ENCODE data around the gene AGAP2.
"Not testable (repeated sequence)": the region's sequence is repeated elsewhere in the genome, so short reads cannot be mapped to it uniquely, and the experiment has no call there.

The AGAP2 gene

DNA sequence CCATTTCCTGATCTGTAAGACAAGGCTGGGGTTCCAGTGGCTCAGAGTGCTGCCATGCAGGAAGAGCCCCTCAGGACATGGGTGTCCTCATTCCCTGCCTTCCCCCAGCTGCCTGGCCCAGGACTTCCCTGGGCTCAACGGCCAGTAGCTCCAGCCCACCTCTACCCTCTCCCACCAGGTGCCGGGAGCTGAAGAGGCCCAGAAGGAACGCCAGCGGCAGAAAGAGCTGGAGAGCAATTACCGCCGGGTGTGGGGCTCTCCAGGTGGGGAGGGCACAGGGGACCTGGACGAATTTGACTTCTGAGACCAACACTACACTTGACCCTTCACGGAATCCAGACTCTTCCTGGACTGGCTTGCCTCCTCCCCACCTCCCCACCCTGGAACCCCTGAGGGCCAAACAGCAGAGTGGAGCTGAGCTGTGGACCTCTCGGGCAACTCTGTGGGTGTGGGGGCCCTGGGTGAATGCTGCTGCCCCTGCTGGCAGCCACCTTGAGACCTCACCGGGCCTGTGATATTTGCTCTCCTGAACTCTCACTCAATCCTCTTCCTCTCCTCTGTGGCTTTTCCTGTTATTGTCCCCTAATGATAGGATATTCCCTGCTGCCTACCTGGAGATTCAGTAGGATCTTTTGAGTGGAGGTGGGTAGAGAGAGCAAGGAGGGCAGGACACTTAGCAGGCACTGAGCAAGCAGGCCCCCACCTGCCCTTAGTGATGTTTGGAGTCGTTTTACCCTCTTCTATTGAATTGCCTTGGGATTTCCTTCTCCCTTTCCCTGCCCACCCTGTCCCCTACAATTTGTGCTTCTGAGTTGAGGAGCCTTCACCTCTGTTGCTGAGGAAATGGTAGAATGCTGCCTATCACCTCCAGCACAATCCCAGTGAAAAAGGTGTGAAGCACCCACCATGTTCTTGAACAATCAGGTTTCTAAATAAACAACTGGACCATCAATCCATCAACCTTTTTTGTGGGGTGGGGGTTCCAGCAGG lies 17.6 kb downstream of the AGAP2 start:
- no peak for DNase-seq

DNA sequence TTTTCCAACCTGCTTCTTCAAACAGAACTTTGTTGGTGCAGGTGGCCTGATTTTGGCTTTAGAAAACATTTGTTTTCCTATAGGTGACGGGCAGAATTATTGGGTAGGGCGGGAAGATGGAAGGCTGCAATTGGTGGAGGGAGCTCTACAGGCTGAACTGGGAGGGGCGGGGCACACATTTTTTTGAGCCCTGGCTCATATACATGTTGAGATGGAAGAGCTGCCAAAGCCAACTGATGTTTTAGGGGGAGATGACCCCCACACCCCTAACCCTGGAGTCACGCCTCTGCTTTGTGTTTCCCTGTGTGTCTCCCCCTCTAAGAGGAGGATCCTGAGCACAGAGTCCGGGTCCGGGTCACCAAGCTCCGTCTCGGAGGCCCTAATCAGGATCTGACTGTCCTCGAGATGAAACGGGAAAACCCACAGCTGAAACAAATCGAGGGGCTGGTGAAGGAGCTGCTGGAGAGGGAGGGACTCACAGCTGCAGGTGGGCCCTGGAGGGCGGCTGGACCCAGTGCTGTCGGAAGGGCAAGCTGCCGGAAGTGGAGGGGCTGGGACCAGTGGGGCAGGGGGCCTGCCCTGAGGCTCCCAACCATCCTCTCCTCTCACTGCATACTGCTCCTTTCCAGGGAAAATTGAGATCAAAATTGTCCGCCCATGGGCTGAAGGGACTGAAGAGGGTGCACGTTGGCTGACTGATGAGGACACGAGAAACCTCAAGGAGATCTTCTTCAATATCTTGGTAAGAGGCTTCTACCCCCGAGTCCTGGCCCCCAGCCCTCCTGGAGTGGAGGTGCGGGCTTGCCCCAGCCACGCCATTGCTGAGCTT lies 18.6 kb downstream of the AGAP2 start:
- no peak for DNase-seq

DNA sequence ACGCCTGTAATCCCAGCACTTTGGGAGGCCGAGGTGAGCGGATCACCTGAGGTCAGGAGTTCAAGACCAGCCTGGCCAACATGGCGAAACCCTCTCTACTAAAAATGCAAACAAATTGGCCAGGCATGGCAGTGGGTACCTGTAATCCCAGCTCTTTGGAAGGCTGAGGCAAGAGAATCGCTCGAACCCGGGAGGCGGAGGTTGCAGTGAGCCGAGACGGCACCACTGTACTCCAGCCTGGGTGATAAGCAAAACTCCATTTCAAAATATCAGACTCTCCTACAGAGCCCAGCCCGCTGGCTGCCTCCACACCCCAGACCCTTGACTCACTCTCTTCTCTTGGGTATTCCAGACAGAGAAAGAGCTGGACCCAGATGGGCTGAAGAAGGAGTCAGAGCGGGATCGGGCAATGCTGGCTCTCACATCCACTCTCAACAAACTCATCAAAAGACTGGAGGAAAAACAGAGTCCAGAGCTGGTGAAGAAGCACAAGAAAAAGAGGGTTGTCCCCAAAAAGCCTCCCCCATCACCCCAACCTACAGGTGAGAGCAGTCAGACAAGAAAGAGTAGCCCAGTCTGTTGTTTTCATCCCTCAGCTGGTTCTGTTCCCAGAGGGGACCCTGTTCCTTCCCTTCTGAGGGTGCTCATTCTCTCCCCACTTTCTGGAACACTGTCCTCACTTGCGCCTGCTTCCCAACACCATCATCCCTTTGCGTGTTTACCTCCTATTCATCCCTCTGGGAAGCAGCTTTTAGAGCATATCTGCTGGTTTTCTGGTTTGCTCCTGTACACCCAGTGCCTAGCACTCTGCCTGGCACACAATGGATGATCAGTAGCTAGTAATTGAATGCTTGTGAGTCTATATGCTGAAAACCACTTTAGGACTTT lies 19.7 kb downstream of the AGAP2 start:
- DNase-seq, result no peak

DNA sequence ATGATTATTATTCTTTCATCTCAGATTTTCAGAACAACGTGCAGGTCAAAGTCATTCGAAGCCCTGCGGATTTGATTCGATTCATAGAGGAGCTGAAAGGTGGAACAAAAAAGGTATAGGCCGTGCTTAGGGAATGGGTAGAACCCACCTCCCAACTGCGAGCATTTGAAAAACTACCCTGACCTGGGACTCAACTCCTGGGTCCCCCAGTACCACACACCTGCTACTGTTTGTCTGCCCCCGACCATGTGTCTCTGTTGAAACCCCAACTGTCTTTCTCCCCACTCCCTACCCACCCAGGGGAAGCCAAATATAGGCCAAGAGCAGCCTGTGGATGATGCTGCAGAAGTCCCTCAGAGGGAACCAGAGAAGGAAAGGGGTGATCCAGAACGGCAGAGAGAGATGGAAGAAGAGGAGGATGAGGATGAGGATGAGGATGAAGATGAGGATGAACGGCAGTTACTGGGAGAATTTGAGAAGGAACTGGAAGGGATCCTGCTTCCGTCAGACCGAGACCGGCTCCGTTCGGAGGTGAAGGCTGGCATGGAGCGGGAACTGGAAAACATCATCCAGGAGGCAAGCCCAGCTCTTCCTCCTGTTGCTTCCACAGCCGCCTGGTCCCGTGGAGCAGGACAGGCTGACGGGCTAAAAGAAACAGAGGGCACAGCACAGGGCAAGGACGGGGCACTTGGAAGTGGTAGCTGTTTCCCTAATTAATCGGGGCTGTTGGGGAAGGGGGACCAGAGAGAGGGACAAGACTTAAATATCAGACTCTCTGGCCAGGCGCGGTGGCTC lies 20.5 kb downstream of the AGAP2 start:
- no peak for DNase-seq

DNA sequence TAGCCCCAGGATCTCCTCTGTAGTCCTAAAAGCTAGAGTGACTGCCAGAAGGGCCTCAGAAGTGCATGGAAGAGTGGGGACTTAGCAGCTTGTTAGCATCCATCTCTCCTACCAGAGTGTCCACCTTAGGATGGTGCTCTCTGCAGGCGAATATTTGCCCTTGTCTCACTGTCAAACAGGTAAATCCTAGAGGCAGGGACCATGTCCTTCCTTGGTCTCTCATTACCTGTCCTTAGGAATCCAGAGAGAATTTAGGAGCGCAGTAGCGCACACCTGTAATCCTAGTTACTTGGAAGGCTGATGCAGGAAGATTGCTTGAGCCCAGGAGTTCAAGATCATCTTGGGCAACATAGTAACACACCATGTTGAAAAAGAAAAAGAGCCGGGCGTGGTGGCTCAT lies 21.4 kb downstream of the AGAP2 start:
- DNase-seq, result no peak

DNA sequence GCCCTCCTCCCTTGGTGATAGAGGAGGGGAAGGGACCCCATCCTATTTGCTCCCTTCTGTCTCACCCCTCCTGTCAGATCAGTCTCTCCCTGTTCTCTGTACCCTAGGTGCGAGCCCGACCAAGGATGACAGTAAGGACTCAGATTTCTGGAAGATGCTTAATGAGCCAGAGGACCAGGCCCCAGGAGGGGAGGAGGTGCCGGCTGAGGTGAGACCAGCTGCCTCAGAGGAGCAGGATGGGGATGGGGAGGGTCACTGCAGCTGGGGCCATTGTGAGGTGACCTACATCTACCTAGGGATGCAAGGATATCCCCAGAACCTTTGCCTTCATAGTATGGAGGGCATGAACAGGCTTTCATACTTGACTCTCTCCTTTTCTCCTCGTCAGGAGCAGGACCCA lies 22.2 kb downstream of the AGAP2 start:
- no peak for DNase-seq

DNA sequence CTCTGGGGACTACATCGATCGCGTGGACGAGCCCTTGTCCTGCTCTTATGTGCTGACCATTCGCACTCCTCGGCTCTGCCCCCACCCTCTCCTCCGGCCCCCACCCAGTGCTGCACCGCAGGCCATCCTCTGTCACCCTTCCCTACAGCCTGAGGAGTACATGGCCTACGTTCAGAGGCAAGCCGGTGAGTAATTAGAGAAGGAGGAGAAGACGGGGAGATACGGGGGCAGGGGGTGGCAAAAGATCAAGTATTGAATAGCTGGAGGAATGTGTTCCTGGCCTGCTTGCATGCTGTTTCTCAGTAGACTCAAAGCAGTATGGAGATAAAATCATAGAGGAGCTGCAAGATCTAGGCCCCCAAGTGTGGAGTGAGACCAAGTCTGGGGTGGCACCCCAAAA lies 22.8 kb downstream of the AGAP2 start:
- DNase-seq, result no peak

DNA sequence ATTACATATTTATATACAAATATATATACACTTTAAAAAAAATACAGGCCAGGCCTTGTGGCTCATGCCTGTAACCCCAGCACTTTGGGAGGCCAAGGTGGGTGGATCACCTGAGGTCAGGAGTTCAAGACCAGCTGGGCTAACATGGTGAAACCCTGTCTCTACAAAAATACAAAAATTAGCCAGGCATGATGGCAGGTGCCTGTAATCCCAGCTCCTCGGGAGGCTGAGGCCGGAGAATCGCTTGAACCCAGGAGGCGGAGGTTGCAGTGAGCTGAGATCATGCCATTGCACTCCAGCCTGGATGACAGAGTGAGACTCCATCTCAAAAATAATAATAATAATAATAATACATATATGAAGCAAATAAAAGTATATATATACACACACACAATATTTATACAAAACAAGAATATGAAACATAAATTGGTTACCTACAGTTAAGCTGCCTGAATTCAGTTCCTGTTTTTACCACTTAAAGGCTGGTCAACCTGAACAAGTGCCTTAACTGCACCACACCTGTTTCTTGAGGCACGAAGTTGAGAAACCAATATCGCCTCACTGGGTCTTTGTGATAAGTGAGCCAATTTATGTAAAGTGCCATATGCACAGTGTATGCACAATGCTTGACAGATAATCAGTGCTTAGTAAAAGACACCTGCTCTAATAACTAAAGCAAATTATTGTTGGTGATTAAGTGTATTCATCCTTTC lies 23.4 kb downstream of the AGAP2 start:
- DNase-seq, result not testable (repeated sequence)

DNA sequence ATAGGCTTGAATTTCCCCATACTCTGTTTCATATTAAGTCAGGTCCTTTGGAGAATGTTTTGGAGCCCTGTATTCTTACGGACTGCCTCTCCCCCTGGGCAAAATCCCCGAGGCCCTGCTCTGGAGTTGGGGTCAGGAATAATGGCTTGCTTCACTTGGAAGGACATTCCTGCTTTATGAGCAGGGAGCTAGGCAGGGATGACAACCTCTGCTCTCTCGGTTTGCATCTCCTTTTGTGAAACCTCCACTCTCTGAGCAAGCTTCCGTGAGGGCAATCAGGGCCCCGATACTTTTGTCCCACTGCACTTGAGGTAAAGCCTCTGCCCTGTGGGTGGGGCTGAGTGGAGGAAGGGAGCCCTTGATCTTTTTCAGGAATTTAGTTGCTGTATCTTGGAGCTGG lies 25.3 kb downstream of the AGAP2 start:
- DNase-seq, result no peak

DNA sequence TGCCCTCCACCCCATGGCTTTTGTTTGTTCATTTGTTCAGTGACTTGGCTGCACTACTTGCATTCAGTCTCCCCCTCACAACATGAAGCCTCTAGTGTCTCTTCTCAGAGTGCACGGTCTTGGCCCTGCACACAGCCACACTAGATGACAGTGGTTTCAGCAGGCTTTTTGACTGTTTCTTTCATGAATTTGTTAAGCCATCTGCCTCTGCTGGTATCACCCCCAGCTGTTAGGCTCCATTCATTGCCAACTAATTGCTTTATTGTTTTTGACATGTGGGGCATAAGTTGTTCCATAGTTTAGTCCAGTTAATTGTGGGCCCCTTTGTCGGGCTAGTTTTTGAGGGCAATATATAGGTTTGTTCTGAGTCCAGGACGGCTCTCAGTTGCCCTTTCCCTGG lies 25.8 kb downstream of the AGAP2 start:
- no peak for DNase-seq

DNA sequence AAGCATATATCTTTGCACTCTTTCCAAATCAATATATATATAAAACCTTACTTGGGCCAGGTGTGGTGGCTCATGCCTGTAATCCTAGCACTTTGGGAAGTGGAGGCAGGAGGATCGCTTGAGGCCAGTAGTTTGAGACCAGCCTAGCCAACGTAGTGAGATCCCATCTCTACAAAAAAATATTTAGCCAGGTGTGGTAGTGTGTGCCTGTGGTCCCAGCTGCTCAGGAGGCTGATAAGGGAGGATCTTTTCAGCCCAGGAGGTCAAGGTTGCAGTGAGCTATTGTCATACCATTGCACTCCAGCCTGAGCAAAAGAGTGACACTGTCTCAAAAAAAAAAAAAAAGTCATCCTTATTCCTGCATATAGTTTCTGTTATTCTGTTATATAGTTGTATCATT lies 30.2 kb downstream of the AGAP2 start:
- DNase-seq, result no peak

DNA sequence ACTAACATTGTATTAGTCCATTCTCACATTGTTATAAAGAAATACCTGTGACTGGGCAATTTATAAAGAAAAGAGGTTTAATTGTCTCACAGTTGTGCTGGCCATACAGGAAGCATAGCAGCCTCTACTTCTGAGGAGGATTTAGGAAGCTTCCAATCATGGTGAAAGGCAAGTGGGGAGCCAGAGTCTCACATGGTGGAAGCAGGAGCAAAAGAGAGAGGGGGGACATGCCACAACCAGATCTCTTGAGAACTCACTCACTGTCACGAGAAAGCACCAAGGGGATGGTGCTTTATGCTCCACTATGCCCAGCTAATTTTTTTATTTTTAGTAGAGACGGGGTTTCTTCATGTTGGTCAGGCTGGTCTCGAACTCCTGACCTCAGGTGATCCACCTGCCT lies 31.3 kb downstream of the AGAP2 start:
- no peak for DNase-seq

DNA sequence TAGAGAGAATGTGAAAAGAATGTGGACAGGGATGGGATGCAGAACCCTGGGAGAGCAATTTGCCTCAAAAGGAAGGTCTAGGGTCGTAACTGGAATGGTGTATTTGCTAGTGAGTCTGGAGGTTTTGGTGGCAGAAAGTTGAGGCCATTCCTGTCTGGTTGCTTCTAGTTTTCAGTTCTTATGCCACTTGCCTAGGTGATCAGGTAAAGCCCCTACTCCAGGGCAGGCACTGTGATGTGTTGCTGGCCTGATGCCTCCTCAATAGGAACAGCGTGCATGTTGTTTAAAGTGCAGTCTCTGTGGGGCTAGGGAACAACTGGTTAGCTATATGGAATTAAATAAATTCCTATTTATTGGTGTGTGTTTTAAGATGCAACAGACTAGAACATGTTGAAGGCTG lies 38.2 kb downstream of the AGAP2 start:
- no peak for DNase-seq

DNA sequence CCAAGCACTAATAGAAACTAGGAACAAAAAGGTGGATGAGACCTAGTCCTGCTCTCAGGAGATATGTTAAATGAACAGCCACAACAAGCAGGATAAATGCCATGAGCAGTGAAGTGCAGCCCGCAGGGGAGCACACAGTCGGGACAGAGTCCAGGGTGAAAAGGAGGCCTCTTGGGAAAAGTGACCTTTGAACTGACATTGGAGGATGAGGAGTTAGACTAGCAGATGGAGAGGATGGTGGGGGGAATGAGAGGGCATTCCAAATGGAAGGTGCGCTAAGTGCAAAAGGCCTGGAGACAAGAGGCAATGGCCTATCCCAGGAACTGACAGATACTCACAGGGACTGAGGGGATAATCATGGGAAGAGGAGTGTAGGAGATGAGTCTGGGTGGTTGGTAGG lies 40.1 kb downstream of the AGAP2 start:
- no peak for DNase-seq

DNA sequence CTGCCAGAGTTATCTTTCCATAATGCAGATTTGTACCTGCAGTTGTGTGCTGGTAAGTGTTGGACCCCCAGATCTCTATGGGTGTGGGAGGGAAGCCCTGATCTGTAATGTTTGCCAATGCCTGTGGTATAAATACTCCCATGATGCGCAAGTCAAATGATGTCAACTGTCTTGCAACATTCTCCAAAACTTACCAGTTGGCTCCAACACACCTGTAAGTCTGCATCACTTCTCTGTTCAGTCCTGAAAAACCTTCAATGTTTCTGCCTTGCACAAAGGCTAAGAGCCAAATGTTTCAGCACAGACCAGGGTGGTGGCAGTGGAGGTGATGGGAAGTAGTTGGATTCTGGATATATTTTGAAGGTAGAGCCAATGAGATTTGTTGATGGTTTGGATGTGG lies 41.5 kb downstream of the AGAP2 start:
- DNase-seq, result no peak

DNA sequence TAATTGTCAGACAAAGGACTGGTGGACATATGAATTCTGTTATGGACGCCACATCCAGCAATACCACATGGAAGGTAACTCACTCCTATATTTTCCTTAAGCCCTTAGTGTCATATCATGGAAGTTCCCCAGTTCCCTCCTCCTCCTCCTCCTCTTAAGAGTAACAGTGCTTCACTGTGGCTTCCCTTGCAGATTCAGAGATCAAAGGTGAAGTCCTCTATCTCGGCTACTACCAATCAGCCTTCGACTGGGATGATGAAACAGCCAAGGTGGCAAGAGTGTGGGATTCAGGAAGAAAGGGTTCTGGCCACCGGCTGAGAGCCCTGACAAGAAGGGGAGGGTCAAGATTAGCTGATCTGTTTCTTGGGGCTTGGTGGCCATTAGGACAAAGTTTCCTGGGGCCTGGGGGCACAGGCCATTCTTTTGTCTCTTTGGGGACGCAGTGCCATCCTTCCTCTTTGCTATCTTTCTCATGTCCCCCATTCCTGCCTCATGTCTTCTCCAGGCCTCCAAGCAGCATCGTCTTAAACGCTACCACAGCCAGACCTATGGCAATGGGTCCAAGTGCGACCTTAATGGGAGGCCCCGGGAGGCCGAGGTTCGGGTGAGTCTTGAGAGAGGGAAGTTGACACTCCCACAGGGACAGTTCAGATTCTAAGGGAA lies 42.6 kb downstream of the AGAP2 start:
- DNase-seq, result no peak

DNA sequence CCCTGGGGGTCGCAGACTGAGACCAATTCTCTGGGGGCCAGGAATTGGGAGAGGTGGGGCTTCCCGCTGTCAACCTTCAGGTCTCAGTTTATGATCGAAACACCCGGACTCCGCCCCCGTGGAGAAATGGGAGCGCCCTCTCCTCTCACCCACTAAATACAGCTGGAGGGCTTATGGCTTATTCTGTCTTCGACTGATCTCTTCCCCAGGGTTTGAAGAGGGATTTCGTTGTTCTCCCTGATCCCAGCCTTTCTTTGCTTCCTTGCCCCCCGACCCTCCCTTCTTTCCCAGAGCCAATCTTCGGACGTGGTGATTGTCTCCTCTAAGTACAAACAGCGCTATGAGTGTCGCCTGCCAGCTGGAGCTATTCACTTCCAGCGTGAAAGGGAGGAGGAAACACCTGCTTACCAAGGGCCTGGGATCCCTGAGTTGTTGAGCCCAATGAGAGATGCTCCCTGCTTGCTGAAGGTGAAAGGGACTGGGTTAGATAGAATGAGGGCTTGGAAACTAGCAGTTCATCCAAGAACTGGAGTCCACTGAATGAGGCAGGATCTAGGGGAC lies 44.0 kb downstream of the AGAP2 start:
- no peak for DNase-seq

DNA sequence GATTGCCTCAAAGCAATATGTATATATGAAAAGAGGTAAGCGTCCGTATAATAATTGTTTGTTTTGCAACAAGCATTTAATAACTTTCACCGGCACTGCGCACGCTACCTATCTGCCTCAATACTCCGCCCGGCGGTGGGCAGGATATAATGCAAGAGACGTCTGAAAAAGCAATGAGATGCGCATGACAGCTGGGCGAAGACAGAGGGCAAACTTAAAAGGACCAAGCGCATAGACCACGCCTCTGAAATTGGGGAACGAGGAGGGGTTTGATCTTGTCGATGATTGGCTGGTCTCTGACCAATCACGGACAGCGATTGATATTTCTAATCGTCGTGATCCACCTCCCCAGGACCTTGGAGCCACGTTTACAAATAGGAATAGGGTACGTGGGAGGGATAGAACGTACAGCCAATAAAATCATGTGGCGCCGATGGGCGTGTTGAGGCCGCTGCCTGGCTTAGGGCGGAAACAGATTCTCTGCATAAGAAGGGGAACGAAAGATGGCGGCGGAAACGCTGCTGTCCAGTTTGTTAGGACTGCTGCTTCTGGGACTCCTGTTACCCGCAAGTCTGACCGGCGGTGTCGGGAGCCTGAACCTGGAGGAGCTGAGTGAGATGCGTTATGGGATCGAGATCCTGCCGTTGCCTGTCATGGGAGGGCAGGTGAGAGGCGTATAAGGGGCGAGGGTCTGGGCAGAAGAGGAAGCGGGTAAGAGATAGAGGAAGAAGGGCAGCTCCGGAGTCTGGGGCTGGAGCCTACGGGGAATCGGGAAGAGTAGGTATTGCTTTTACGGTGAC lies 44.7 kb downstream of the AGAP2 start, which contains the start of gene OS9:
TSS of gene OS9 (plus strand) at position 474 of the 800 bp plus-strand sequence. CDS start at position 504, 30 bp downstream.
- DNase-seq, result peak; percentile 99

DNA sequence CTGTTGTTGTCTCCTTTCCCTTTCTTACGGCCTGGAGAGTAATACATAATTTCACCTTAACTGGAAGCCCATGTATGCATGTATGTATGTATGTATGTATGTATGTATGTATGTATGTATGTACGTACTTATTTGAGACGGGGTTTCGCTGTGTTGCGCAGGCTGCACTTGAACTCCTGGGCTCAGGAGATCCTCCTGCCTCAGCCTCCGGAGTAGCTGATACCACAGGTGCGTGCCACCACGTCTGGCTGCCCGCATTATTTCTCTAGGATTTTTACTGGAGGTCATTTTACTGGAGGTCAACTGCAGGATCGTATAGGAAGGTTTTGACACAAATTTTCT lies 45.3 kb downstream of the AGAP2 start:
- DNase-seq, result no peak

DNA sequence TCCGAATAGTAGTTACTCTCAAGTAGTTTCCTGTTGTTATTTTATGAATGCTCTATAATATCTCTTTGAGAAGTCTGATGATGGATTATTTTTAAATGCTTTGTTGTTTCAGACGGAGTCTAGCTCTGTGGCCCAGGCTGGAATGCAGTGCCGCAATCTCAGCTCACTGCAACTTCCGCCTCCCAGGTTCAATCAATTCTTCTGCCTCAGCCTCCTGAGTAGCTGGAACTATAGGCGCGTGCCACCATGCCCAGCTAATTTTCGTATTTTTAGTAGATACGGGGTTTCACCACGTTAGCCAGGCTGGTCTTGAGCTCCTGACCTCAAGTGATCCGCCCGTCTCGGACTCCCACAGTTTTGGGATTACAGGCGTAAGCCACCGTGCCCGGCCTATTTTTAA lies 46.0 kb downstream of the AGAP2 start:
- DNase-seq, result no peak

All from NCI-H1417 treated with DMSO at 0.1 percent for 48 hours (cell line).